HG02981 (cell line): Measurements from ENCODE around the gene BMI1.
"Not testable (repeated sequence)": the region's sequence is repeated elsewhere in the genome, so short reads cannot be mapped to it uniquely, and the experiment has no call there.

Experiments used
- ATAC-seq: cut with Tn5 transposase; IDR thresholded peaks from one replicate; pipeline ENCODE4 v1.9.1; 2021; ENCODE audit warnings: mild to moderate bottlenecking, moderate library complexity; ENCODE audit not compliant: unreplicated experiment

The BMI1 gene

GRCh38 chr10:22338931-22339330 lies 18.0 kb downstream of the BMI1 start:
- no peak for ATAC-seq

- ATAC-seq, result no peak
Measured at GRCh38 chr10:22339761-22340328, 18.9 kb downstream of the BMI1 start.

- peak; percentile 41 for ATAC-seq
Measured at GRCh38 chr10:22340329-22341189, 19.7 kb downstream of the BMI1 start.

- peak; percentile 5 for ATAC-seq
Measured at GRCh38 chr10:22341190-22341925, 20.5 kb downstream of the BMI1 start.

GRCh38 chr10:22341926-22342196 lies 21.0 kb downstream of the BMI1 start:
- ATAC-seq, result no peak

- no peak for ATAC-seq
Measured at GRCh38 chr10:22342421-22342820, 21.5 kb downstream of the BMI1 start.

- ATAC-seq, result no peak
Measured at GRCh38 chr10:22343731-22344130, 22.8 kb downstream of the BMI1 start.

GRCh38 chr10:22344249-22344648 lies 23.4 kb downstream of the BMI1 start:
- no peak for ATAC-seq

GRCh38 chr10:22344781-22345300 lies 23.9 kb downstream of the BMI1 start:
- ATAC-seq, result no peak

GRCh38 chr10:22345301-22346095 lies 24.6 kb downstream of the BMI1 start, which contains the start of gene SPAG6:
TSS of gene SPAG6 (plus strand) at chr10:22345496. CDS start at chr10:22345612, 116 bp downstream.
- no peak for ATAC-seq

GRCh38 chr10:22346096-22346661 lies 25.3 kb downstream of the BMI1 start:
- ATAC-seq, result no peak

- no peak for ATAC-seq
Measured at GRCh38 chr10:22349755-22350154, 28.9 kb downstream of the BMI1 start.

GRCh38 chr10:22351131-22351703 lies 30.3 kb downstream of the BMI1 start:
- no peak for ATAC-seq

- ATAC-seq, result no peak
Measured at GRCh38 chr10:22356324-22356873, 35.5 kb downstream of the BMI1 start.

GRCh38 chr10:22357770-22358169 lies 36.9 kb downstream of the BMI1 start:
- ATAC-seq, result not testable (repeated sequence)

GRCh38 chr10:22363305-22363704 lies 42.4 kb downstream of the BMI1 start:
- no peak for ATAC-seq

GRCh38 chr10:22364407-22365140 lies 43.7 kb downstream of the BMI1 start:
- ATAC-seq, result no peak

GRCh38 chr10:22365233-22365632 lies 44.3 kb downstream of the BMI1 start:
- peak; percentile 58 for ATAC-seq
